AG04449 (cell line): ENCODE measurements around the gene RGS3.
"Not testable (repeated sequence)": the region's sequence is repeated elsewhere in the genome, so short reads cannot be mapped to it uniquely, and the experiment has no call there.

Source experiments
- CTCF ChIA-PET: fragments of 350-600 bp; formaldehyde crosslinking; extraction: SDS; loops from one replicate; lab custom pipeline; 2021; ENCODE audit warnings: antibody characterized with exemption; lab: Yijun Ruan, JAX
- POLR2A ChIA-PET: fragments of 400-600, 350-600 bp; formaldehyde crosslinking; extraction: SDS; loops from one replicate; lab custom pipeline; 2020; ENCODE audit warnings: antibody characterized with exemption, inconsistent platforms; lab: Yijun Ruan, JAX
- DNase-seq: peaks from one replicate; pipeline ENCODE4 v3.0.0-alpha.2; 2010; ENCODE audit warnings: low read depth, low spot score
- H3K4me3 ChIP-seq: 2 replicates; pipeline ENCODE4 v1.5.1; 2011; ENCODE audit warnings: low read depth, mild to moderate bottlenecking, control low read depth, low read length
- CTCF ChIP-seq: IDR thresholded peaks from one replicate; pipeline ENCODE4 v1.5.1; 2011; ENCODE audit warnings: mild to moderate bottlenecking, moderate library complexity, low read length, control low read depth, inconsistent platforms; ENCODE audit not compliant: insufficient read depth; ENCODE audit errors: missing control alignments

The RGS3 gene

GRCh38 chr9:113486327-113486726 is 22.8 kb downstream of the RGS3 start:
- DNase-seq: no peak
- CTCF ChIA-PET: no interaction called here
- H3K4me3 ChIP-seq: no peak overlapping the region
- TF ChIP-seq CTCF: no peak
- POLR2A ChIA-PET: no interaction called here

GRCh38 chr9:113488071-113488470 is 24.5 kb downstream of the RGS3 start:
- no peak for DNase-seq
- ChIA-PET POLR2A (no interaction called here), CTCF (no interaction called here)
- no peak overlapping the region for H3K4me3 ChIP-seq
- no peak for TF ChIP-seq CTCF

GRCh38 chr9:113488490-113488889 is 25.0 kb downstream of the RGS3 start:
- TF ChIP-seq CTCF: no peak
- POLR2A ChIA-PET: interaction anchor here (0.7 kb wide), 1 partner anchor 167 kb away, joined by 3 read pairs; no protein-coding TSS in a partner anchor
- CTCF ChIA-PET: interaction anchor here (1.0 kb wide), 1 partner anchor 9 kb away, joined by 3 read pairs; no protein-coding TSS in a partner anchor
- no peak overlapping the region for H3K4me3 ChIP-seq
- no peak for DNase-seq

- DNase-seq, POLR2A ChIA-PET, H3K4me3 ChIP-seq: not testable (repeated sequence)
- CTCF ChIA-PET: interaction anchor here (1.0 kb wide), 1 partner anchor 165 kb away, joined by 3 read pairs; no protein-coding TSS in a partner anchor
Measured at GRCh38 chr9:113491147-113491546, 27.6 kb downstream of the RGS3 start.

GRCh38 chr9:113492343-113493202 is 29.0 kb downstream of the RGS3 start:
- ChIA-PET POLR2A (no interaction called here), CTCF (interaction anchor here (1.0 to 2.9 kb wide), 4 partner anchors 46 to 163 kb away, joined by 3 to 9 read pairs (median 7); no protein-coding TSS in a partner anchor)
- H3K4me3 ChIP-seq: no peak overlapping the region
- no peak for TF ChIP-seq CTCF
- no peak for DNase-seq

- no peak overlapping the region for H3K4me3 ChIP-seq
- TF ChIP-seq CTCF: no peak
- ChIA-PET POLR2A (no interaction called here), CTCF (interaction anchor here (1.3 to 2.9 kb wide), 3 partner anchors 47 to 162 kb away, joined by 6 to 9 read pairs (median 8); no protein-coding TSS in a partner anchor)
- no peak for DNase-seq
Measured at GRCh38 chr9:113493203-113493520, 29.6 kb downstream of the RGS3 start.
